ENCODE results near the gene UBXN1.
"Not testable (repeated sequence)": the region's sequence is repeated elsewhere in the genome, so short reads cannot be mapped to it uniquely, and the experiment has no call there.

Gene UBXN1

DNA sequence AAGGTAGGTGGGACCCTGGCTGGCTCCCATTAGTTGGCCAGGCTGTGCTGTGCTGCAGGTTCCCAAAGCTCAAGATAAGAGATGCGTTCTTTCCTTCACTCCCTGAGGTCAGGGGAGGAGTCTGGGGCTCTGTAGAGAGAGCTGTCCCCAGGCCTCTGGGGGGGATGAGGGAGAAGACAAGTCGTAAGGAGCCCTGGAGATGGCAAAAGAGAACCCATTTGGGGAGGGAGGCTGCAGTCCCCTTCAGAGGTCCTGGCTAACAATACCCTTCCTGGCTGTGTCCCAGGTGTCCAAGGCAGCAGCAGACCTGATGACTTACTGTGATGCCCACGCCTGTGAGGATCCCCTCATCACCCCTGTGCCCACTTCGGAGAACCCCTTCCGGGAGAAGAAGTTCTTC is 29.5 kb upstream of the UBXN1 start:
- FAIRE-seq: no peak

DNA sequence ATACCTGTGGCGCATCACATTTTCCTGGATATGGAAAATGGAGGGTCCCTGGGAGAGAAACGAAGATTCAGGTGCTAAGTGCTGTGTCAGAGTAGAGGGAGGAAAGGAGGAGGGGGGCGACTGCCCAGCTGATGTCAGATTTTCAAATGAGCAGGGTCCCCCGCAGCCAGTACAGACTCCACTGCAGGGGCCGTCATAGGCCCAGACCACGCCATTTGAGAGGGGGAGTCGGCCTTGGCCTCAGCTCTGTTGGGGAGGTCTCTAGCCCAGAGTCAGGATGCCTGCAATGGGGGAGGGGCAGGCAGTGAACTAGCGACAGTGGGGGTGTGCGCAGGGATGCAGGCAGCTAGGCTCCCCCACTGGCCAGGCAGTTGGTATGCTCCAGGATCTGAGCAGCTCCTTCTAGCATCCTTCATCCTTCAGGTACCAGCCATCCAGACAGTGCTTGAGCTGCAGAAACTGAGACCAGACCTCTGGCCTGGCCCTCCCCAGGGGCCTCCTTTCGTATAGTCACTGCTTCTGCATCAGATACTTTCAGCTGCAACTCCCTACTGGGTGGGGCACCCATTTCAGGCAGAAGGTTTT is 28.5 kb upstream of the UBXN1 start, which contains the start of the genes BSCL2 and GNG3:
Gene BSCL2, minus strand, starts transcription at position 148 of the 585 bp plus-strand sequence. CDS start 229 bp downstream, outside the sequence.
Gene GNG3, plus strand, starts transcription at position 400 of the 585 bp plus-strand sequence. CDS start 620 bp downstream, outside the sequence.
- FAIRE-seq: no peak

DNA sequence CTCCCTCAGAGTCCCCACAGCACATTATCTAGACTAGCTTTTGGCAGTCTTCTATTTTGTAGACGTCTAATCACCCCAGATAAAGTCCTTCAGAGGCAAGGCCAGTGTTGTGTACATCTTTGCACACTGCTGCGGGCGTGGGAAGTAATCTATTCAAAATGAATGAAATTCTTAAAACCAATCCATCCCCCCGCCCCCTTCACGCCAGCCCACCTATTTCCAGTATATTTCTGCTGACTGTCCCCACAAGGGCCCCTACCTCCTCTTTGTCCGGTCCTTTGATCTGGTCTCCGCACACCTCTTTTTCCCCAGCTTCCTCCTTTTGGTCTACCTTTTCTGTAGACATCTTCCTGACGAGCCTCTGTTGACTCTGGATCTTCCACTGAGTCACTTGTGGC is 28.0 kb upstream of the UBXN1 start:
- no peak for FAIRE-seq

DNA sequence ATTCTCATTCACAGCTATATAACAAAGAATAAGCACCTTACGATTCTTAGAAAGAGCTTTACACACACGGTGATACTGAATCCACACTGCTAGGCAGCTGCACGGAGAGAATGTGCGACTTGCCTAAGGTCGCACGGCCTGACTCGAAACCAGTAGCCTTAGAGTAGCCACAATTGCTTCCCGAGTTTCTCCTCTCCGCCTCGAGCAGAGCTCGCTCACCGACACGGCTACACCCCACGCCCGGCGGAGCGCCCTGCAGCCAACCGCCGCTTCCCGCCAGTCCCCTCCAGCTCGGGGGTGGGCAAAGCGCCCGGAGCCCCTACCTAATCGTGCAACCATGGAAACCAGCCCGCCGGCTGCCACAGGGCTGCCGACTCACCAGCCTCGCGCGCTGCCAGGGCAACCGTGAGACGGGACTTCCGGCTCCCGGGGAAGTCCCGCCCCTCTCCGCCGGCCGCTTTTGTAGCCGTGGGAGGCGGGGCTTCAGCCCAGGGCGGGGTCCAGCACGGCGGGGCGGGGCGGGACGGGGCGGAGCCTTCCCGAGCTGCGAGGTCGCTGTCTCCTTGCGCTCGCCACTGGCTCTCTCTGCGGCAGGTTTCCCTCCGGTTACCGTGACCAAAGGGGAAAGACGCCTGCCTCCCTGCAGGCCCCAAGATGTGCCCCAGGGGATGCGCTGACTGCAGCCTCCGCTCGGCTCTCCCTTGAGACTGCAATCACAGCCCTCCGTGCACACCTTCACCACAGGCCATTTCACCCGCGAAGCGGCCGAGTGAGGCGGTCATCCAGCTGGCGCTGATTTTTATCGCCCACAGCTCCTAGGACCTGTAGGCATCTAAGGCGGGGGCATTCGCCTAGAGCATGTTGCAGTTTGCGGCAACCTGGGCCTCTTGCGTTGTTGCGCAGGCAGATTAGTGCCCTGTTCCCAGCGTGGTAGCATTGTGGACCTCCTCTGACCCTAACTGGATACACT is 27.3 kb upstream of the UBXN1 start:
- FAIRE-seq: no peak

DNA sequence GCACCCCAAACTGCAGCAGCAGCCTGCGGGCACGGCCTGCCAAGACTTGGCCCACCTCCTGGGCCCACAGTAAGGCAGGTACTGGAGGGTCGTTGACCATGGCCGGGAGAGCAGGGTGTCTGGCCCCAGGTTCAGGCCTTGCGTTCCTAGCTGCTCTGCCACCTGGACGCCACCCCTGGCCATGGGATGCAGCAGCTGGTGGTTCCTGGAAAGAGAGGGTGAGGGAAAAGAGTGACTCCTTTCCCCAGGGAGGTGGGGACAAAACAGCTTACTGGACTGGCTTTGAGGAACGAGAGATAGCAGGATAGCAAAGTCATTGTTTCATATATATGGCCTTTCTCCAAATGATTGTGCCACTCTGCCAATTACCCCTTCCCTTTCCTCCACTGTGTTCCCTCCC is 26.5 kb upstream of the UBXN1 start:
- no peak for FAIRE-seq

DNA sequence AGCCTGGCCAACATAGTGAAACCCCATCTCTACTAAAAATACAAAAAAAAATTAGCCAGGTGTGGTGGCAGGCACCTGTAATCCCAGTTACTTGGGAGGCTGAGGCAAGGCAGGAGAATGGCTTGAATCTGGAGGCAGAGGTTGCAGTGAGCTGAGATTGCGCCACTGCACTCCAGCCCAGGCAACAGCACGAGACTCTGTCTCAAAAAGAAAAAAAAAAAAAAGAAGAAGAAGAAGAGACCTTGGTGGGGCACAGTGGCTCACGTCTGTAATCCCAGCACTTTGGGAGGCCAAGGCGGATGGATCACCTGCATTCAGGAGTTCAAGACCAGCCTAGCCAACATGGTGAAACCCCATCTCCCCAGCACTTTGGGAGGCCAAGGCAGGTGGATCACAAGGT is 25.0 kb upstream of the UBXN1 start:
- not testable (repeated sequence) for FAIRE-seq

DNA sequence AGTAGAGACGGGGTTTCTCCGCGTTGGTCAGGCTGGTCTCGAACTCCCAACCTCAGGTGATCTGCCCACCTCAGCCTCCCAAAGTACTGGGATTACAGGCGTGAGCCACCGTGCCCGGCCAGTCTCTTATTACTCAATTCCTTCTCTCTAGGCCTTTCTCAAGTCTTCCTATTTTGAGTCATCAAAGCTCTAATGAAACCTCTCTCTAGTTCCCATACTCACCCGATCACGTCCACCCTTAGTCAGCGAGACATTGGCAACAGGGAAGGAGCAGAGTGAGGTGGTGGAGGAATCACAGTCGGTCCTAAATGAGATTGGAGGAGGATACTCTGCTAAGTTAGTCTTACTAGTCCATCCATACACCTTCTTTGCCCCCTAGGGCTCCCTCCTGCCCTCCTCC is 23.4 kb upstream of the UBXN1 start:
- no peak for FAIRE-seq

DNA sequence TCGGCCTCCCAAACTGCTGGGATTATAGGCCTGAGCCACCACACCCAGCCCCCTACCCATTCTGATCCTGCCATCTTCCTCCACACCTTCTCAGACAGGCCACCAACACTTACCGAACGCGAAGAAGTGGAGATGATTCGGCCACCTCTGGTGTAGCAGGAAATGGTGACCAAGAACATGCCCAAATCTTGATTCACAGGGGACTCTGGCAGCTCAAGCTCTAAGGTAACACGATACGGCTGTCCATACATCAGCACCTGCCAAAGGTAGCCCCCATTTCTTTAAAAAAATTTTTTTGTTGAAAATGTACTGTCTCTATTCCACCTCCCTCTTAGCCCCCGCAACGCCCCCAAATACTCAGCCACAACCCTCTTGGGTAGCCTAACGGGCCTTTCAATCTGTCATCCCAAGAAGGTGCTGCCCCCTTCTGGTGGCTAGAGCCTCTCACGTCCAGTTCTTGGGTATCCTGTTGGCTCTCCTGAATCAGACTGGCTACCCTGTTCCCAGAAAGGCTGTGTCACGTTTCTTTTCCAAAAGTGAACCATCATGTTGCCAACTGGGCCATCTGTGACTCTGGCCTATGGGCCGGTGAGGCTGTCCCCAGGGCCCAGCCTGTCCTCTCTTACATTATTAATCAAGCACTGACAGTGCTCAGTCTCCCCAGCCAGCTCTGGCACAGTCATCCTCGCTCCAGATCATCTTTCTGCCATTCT is 15.7 kb upstream of the UBXN1 start:
- no peak for FAIRE-seq

DNA sequence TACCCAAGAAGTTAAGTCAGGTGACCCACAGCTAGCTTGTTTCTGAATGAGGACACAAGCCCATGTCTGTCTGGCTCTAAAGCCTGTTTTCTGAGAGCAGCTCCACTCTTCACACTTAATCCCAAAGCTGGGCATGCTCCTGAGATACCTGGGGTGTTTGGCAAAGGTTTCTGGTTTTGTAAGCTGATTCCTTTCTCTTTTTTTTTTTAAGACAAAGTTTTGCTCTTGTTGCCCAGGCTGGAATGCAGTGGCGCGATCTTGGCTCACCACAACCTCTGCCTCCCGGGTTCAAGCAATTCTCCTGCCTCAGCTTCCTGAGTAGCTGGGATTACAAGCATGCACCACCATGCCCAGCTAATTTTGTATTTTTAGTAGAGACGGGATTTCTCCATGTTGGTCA is 14.8 kb upstream of the UBXN1 start:
- FAIRE-seq: not testable (repeated sequence)

DNA sequence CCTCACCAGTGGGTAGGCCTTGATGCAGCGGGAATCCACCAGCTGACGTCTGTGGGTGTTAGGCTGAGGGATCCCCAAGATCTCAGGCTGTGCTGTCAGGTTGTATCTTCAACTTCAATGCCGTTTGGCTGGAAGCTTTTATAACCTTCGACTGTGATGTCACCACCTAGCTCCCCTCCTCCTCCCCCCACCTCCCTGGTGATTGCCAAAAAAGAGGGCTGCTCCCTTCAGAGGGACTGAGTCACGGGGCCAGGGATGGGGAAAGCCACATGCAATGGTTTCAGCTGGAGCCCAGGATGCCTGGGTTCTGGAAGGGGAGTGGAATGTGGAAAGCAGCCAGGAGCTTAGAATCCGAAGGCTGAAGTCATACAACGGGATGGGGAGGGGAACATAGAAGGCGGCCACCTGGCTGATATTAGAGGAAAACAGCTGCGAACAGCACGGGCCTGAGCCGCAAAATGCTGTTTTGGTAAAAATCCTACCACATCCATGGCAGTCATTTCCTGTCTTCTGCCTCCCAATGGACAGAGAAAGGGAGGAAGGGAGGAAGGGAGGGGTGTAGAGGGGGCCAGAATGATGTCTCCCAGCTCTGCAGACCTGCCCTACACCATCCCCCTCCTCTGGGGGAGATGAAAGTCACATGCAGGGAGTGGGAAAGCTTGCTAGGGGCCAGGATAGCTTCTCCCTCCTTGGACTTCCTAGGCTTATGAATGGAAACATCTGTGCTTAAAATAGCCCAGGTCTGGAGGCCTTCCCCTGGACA is 10.7 kb upstream of the UBXN1 start, which contains the start of gene LRRN4CL:
Gene LRRN4CL, minus strand, starts transcription at position 110 of the 763 bp plus-strand sequence. CDS start 1,022 bp downstream, outside the sequence.
- FAIRE-seq: no peak

DNA sequence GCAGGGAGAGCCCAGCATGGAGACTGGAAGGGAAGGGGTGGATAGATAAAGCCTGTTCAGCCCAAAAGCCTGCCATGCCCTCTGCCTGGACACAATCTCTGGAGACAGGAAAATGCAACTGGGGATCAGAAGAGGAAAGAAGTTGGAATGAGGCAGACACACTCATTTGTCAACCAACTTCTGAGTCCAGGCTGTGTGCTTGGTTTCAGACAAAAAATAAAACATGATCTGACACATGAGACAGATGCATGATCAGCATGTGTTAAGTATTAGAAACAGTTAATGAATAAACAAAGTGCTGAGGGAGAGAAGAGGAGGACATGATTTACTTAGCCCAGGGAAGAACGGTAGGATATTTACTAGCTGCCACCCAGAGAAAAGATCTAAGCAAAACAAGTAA is 9.6 kb upstream of the UBXN1 start:
- no peak for FAIRE-seq

DNA sequence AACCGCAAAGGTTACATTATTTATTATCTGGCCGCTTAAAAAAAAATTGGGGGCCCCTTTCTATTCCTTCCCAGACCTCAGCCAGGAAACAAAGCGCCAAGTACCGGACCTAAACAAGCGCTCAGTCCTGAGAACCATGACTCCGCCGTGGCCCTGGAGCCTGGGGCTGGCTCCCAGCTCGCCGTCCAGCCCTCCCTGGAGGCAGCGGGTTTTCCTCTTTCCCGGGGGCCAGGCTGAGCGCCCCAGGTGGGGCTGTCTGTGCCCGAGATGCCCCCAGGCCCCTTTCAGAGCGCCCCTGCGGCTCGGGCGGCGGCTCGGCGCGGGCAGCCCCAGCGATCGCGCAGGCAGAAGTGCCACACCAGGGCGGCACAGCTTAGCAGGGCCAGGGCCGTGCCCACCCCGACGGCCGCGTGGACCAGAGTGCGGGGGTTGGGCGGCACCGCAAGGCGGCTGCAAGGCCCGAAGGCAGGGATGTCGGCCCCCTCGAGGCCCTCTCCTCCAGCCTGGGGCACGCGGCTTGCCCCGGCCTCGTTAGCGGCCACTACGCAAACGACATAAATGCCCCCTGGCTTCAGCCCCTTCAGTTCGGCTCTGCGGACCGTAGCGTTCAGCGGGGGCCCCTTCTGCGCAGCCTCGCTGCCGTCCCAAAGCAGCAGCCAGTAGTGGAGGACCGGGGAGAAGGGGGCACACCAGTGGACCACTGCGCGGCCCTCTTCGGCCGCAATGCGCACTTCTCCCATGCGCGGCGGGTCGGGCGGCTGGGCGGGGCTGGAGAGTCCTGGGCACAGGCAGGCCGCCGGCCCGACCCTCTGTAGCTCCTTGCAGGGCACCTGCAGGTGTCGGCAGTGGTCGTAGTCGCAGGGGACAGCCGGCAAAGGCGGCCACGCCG is 8.9 kb upstream of the UBXN1 start:
- FAIRE-seq: no peak

DNA sequence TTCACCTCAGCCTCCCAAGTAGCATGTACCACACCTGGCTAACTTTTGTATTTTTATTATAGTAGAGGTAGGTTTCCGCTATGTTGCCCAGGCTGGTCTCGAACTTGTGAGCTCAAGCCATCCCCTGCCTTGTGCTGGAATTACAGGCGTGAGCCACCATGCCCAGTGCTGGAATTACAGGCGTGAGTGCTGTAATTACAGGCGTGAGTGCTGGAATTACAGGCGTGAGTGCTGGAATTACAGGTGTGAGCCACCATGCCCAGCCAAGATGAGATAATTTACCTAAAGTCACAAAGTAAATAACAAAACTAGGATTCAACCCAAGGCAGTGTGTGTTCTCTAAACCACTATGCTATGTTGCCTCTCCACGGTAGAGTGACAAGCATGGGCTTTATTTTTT is 3.6 kb upstream of the UBXN1 start:
- FAIRE-seq: no peak

DNA sequence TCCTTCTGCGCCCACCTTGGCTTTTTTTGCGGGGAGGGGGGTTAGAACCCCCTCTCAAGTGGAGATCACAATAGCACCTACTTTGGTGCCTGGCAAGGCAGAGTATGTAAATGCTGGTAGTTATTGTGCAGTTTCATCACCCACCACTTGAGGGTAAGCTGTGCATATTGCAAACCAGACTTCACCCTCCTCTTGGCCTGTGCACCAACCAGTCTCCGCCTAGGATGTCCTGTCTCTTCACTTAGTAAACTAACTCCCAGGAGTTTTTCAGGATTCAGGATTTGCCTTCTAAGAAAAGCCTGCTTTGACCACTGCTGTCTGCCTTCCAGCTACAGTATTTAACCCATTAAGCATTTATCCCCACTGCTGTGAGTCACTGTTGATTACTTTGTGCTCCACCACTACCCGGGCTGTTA is 2.0 kb upstream of the UBXN1 start:
- no peak for FAIRE-seq

DNA sequence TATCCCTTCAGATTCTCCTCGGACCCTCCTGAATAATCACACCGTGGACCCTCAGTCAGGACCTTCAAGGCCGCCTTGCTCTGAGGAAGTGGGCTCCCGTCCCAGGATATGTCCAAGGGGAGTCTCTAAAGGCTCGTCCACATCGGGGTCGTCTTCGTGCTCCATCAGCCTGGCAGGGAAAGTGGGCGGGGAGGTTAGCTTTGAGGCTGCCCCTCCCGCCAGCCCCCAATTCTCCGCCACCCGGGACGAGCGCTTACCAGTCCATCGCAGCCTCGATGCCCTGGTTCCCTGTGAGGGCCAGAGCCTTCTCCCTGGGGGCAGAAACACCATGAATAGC is 472 bp downstream of the UBXN1 start:
- FAIRE-seq: no peak

DNA sequence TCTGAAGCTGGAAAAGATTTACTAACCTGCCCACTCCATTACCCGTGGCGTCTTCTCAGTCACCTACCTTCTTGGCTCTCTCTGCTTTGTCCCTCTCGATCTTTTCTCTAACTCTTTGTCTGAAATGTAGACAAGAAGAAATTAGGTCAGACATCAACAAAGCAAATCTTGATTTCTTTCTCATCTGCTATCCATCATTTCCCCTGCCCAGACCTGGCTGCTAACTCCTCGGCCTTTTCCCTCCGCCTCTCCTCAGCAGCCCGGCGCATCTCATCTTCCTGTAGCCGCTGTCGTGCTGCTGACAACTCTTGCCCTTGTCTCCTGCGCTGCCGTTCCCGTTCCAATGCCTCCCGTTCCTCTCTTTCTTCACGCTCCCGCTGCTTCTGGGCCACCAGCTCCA is 1.2 kb downstream of the UBXN1 start:
- no peak for FAIRE-seq

DNA sequence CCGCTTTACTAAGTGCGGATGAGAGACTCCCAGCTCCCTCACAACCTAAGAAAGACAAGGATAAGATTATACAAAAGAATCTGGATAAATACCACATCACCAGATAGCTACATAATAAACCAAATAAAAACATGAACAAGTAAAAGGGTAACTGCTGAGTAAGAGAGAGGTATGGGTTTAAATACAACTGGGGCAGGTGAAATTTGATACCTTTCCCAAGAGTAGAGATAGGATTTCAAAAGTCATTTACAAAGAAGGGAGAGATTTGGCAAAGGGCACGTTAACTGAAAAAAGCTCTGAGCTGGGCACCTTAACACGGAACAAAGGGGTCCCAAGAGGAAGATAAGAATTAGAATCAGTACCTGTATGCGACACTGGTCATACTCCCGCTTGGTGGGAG is 1.7 kb downstream of the UBXN1 start:
- no peak for FAIRE-seq

DNA sequence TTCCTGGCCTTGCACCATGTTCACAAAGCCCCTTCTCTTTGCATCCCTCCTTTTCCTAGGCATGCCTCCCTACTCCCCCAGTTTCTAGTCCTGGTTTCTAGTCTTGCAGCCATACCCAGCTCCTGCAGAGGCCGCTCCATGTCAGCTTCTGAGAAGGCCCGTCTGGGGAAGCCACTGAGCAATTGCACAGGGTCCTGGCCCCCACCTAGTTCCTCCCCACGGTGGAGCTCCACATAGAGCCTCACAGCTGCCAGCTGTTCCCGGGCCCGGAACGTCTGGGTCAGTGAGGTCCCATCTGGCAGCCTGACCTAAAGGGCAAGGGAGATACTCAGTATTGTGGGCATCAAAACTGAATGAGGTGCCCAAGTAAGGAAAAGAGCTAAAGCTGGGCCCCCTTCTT is 2.2 kb downstream of the UBXN1 start:
- FAIRE-seq: no peak

DNA sequence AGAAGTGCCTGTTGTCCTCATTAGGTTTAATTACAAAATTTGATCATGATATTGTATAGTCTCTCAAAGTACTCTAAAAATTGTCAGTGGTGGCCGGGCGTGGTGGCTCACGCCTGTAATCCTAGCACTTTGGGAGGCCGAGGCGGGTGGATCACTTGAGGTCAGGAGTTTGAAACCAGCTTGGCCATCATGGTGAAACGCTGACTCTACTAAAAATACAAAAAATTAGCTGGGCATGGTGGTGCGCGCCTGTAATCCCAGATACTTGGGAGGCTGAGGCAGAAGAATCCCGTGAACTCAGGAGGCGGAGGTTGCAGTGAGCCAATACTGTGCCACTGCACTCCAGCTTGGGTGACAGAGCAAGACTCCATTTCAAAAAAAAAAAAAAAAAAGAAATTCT is 3.5 kb downstream of the UBXN1 start:
- FAIRE-seq: not testable (repeated sequence)

DNA sequence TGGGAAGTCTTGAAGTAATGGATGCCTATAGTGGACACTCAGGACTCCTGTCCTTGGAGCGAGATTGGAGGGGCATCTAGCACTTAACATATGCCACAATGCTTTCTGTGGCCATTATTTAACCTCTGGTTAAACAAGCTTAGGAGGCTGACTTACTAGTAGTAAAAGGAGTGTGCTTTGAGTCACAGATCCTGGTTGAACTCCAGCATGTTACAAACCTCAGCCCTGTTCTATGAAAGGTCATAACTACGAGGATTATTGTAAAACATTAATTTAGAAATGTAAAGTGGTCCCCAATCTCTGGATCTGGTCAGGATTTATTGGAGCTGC is 5.7 kb downstream of the UBXN1 start:
- no peak for FAIRE-seq

DNA sequence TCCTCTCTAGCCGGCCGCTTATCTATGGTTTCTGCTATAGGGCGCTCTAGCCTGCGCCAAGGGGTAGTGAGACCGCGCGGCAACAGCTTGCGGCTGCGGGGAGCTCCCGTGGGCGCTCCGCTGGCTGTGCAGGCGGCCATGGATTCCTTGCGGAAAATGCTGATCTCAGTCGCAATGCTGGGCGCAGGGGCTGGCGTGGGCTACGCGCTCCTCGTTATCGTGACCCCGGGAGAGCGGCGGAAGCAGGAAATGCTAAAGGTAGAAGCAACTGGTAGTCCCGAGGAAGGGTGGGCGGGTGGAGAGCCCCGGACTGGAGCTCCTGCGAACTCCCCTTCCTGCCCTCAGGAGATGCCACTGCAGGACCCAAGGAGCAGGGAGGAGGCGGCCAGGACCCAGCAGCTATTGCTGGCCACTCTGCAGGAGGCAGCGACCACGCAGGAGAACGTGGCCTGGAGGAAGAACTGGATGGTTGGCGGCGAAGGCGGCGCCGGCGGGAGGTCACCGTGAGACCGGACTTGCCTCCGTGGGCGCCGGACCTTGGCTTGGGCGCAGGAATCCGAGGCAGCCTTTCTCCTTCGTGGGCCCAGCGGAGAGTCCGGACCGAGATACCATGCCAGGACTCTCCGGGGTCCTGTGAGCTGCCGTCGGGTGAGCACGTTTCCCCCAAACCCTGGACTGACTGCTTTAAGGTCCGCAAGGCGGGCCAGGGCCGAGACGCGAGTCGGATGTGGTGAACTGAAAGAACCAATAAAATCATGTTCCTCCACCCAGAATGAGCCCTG is 7.1 kb downstream of the UBXN1 start, which contains the start of the genes LBHD1 and UQCC3:
Gene LBHD1, minus strand, starts transcription at position 660 of the 782 bp plus-strand sequence. CDS start 2,236 bp downstream, outside the sequence.
Gene UQCC3, plus strand, starts transcription at position 66 of the 782 bp plus-strand sequence. Its CDS starts 73 bp downstream, at position 139.
- FAIRE-seq: no peak

Data from islet of Langerhans (tissue), 1 donor.